IMR-90 (cell line): ENCODE measurements around the gene CROCC.

Experiments
- BHLHE40 ChIP-seq: fragments of 150-350 bp; IDR thresholded peaks from 2 replicates; pipeline ENCODE4 v1.6.1; 2016; ENCODE audit warnings: mild to moderate bottlenecking, low read depth, low read length
- CEBPB ChIP-seq: IDR thresholded peaks from 2 replicates; pipeline ENCODE4 v1.6.1; 2012; ENCODE audit warnings: low read depth, low read length, improper control_type of control experiment
- CTCF ChIP-seq: conservative IDR thresholded peaks from 2 replicates; pipeline ENCODE4 v1.5.1; 2012; ENCODE audit warnings: mild to moderate bottlenecking, low read depth, low read length, improper control_type of control experiment
- ELK1 ChIP-seq: fragments of 150-350 bp; IDR thresholded peaks from 2 replicates; pipeline ENCODE4 v1.6.1; 2016; ENCODE audit warnings: low read depth, mild to moderate bottlenecking, low read length, moderate library complexity, borderline replicate concordance
- FOS ChIP-seq: fragments of 150-350 bp; IDR thresholded peaks from 2 replicates; pipeline ENCODE4 v1.6.1; 2016; ENCODE audit warnings: low read depth, low read length
- MAFK ChIP-seq: IDR thresholded peaks from 2 replicates; pipeline ENCODE4 v1.6.1; 2012; ENCODE audit warnings: low read depth, low read length, improper control_type of control experiment
- MAZ ChIP-seq: IDR thresholded peaks from 2 replicates; pipeline ENCODE4 v1.6.1; 2012; ENCODE audit warnings: low read depth, mild to moderate bottlenecking, low read length, improper control_type of control experiment, moderate library complexity, borderline replicate concordance
- MXI1 ChIP-seq: IDR thresholded peaks from 2 replicates; pipeline ENCODE4 v1.6.1; 2012; ENCODE audit warnings: low read depth, mild to moderate bottlenecking, low read length, moderate library complexity, borderline replicate concordance
- NFE2L2 ChIP-seq: fragments of 150-350 bp; IDR thresholded peaks from 2 replicates; pipeline ENCODE4 v1.6.1; 2016; ENCODE audit warnings: low read depth, mild to moderate bottlenecking, low read length
- POLR2A ChIP-seq: IDR thresholded peaks from 2 replicates; pipeline ENCODE4 v1.6.1; 2012; ENCODE audit warnings: mild to moderate bottlenecking, low read depth, low read length
- RAD21 ChIP-seq: IDR thresholded peaks from 2 replicates; pipeline ENCODE4 v1.6.1; 2012; ENCODE audit warnings: low read length, improper control_type of control experiment
- RFX5 ChIP-seq: IDR thresholded peaks from 2 replicates; pipeline ENCODE4 v1.8.0; 2012; ENCODE audit warnings: low read depth, mild to moderate bottlenecking, low read length, moderate library complexity
- SMC3 ChIP-seq: fragments of 150-350 bp; IDR thresholded peaks from 2 replicates; pipeline ENCODE4 v1.6.1; 2016; ENCODE audit warnings: low read depth, mild to moderate bottlenecking, antibody characterized with exemption, low read length, moderate library complexity
- USF2 ChIP-seq: fragments of 150-350 bp; IDR thresholded peaks from 2 replicates; pipeline ENCODE4 v1.6.1; 2017; ENCODE audit warnings: mild to moderate bottlenecking, antibody characterized with exemption, low read length, low read depth

- no peak for TF ChIP-seq MXI1
- TF ChIP-seq POLR2A: no peak
- no peak for TF ChIP-seq CTCF
- TF ChIP-seq CEBPB: no peak
- TF ChIP-seq RFX5: no peak
- no peak for TF ChIP-seq USF2
- no peak for TF ChIP-seq RAD21
- TF ChIP-seq SMC3: no peak
- TF ChIP-seq MAZ: no peak
- TF ChIP-seq MAFK: no peak
- TF ChIP-seq NFE2L2: no peak
- no peak for TF ChIP-seq ELK1
- TF ChIP-seq FOS: no peak
- no peak for TF ChIP-seq BHLHE40
These were observed 34.7 kb upstream of the CROCC start for GRCh38 chr1:16886860-16887605.
